Endothelial cell of umbilical vein (primary cell): ENCODE results near the gene SPTLC3.

Experiments
- GATA2 ChIP-seq: IDR thresholded peaks from 2 replicates; pipeline ENCODE4 v1.7.0; 2011; ENCODE audit warnings: low read depth, mild to moderate bottlenecking, moderate library complexity, mixed read lengths, low read length; ENCODE audit not compliant: insufficient read length, insufficient read depth
- POLR2A ChIP-seq: IDR thresholded peaks from 2 replicates; pipeline ENCODE4 v1.6.1; 2012; ENCODE audit warnings: low read depth, mild to moderate bottlenecking, control low read depth, low read length
- POLR2AphosphoS5 ChIP-seq: IDR thresholded peaks from 2 replicates; pipeline ENCODE4 v1.6.1; 2012; ENCODE audit warnings: low read depth, mild to moderate bottlenecking, control low read depth, low read length, moderate library complexity; ENCODE audit not compliant: insufficient read depth
- TF ChIP-seq, protein P1 (sequence below), 2 donors: IDR thresholded peaks; 1 replicate in 1 of 2; 2 replicates in 1 of 2; pipeline ENCODE4 v1.5.1; 2011; ENCODE audit warnings: low read length in 2 of 2, mild to moderate bottlenecking in 2 of 2, moderate library complexity in 2 of 2, control low read depth in 1 of 2, inconsistent platforms in 1 of 2, low read depth in 1 of 2; ENCODE audit not compliant: insufficient read depth in 1 of 2; ENCODE audit errors: extremely low read depth in 1 of 2

DNA sequence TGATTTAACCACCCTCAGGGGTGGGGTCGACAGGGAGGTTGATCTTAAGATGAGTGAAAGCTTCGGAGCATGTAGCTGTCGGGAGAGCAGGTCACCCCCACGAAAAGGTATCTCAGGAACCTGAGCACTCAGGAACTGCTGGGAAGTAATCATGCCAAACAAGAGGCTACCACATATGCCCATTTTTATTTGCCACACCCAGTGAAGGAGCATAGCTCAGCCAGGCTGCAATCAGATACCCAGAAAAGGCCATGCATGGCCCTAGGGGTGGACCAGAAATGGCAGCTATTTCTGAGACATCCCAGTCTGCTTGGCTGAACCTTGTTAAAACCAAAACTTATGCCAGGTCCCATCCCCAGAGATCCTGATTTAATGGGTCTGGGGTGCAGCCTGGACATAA lies 139.6 kb downstream of the SPTLC3 start:
- TF ChIP-seq, protein P1, sequence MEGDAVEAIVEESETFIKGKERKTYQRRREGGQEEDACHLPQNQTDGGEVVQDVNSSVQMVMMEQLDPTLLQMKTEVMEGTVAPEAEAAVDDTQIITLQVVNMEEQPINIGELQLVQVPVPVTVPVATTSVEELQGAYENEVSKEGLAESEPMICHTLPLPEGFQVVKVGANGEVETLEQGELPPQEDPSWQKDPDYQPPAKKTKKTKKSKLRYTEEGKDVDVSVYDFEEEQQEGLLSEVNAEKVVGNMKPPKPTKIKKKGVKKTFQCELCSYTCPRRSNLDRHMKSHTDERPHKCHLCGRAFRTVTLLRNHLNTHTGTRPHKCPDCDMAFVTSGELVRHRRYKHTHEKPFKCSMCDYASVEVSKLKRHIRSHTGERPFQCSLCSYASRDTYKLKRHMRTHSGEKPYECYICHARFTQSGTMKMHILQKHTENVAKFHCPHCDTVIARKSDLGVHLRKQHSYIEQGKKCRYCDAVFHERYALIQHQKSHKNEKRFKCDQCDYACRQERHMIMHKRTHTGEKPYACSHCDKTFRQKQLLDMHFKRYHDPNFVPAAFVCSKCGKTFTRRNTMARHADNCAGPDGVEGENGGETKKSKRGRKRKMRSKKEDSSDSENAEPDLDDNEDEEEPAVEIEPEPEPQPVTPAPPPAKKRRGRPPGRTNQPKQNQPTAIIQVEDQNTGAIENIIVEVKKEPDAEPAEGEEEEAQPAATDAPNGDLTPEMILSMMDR (IDR thresholded peaks at IDR 0.05; ENCODE audit: extremely low read depth in 1 of 2, insufficient read depth in 1 of 2, low read depth in 1 of 2, low read length in 2 of 2), result no peak
- TF ChIP-seq POLR2AphosphoS5 (no peak), POLR2A (no peak), GATA2 (no peak)
